ENCODE measurements around the gene CYP17A1. TPM values are rescaled to one million over a fixed set of nuclear protein-coding genes. Genes with fewer than 3 reads are reported as not detected.
A peak's percentile ranks its signal among the peaks of the same experiment; 100 is the strongest.

CYP17A1 gene
- total RNA-seq, 2 donors from 2014 or later: 7.7 TPM; not detected in 1

DNA sequence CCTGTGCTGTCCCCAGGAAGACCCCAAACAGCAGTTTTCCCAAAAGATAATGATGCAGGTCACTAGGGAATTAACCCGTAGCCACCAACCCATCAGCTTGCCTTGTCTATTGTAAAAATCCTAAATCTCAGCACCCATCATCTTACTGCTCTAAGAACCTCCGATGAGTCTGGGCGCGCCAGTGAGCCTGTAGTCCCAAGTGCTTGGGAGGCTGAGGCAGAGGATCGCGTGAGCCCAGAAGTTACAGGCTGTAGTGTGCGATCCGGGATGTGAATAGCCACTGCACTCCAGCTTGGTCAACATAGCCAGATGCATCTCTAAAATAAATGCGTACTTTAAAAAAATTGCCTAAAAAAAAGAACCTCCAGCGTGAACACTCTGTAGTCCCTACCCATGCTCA is 33.0 kb upstream of the CYP17A1 start:
- H3K9ac ChIP-seq (ENCODE audit: low read depth in 2 of 2, low read length in 2 of 2): no peak overlapping the region
- H3K27me3 ChIP-seq: no peaks in the 10 kb centered on the region
- no peaks in the 10 kb centered on the region for H3K9me3 ChIP-seq
- no peaks in the 10 kb centered on the region for H3K36me3 ChIP-seq
- H3K4me1 ChIP-seq: peaks cover 4% of the 10 kb centered on the region
- DNase-seq: no peak
- no peak overlapping the region for H3K4me3 ChIP-seq
- intact Hi-C loops (cut with DNase I): no loop called here
- TF ChIP-seq, protein P1, sequence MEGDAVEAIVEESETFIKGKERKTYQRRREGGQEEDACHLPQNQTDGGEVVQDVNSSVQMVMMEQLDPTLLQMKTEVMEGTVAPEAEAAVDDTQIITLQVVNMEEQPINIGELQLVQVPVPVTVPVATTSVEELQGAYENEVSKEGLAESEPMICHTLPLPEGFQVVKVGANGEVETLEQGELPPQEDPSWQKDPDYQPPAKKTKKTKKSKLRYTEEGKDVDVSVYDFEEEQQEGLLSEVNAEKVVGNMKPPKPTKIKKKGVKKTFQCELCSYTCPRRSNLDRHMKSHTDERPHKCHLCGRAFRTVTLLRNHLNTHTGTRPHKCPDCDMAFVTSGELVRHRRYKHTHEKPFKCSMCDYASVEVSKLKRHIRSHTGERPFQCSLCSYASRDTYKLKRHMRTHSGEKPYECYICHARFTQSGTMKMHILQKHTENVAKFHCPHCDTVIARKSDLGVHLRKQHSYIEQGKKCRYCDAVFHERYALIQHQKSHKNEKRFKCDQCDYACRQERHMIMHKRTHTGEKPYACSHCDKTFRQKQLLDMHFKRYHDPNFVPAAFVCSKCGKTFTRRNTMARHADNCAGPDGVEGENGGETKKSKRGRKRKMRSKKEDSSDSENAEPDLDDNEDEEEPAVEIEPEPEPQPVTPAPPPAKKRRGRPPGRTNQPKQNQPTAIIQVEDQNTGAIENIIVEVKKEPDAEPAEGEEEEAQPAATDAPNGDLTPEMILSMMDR (IDR thresholded peaks at IDR 0.05): no peak
- no peak overlapping the region for H3K27ac ChIP-seq

DNA sequence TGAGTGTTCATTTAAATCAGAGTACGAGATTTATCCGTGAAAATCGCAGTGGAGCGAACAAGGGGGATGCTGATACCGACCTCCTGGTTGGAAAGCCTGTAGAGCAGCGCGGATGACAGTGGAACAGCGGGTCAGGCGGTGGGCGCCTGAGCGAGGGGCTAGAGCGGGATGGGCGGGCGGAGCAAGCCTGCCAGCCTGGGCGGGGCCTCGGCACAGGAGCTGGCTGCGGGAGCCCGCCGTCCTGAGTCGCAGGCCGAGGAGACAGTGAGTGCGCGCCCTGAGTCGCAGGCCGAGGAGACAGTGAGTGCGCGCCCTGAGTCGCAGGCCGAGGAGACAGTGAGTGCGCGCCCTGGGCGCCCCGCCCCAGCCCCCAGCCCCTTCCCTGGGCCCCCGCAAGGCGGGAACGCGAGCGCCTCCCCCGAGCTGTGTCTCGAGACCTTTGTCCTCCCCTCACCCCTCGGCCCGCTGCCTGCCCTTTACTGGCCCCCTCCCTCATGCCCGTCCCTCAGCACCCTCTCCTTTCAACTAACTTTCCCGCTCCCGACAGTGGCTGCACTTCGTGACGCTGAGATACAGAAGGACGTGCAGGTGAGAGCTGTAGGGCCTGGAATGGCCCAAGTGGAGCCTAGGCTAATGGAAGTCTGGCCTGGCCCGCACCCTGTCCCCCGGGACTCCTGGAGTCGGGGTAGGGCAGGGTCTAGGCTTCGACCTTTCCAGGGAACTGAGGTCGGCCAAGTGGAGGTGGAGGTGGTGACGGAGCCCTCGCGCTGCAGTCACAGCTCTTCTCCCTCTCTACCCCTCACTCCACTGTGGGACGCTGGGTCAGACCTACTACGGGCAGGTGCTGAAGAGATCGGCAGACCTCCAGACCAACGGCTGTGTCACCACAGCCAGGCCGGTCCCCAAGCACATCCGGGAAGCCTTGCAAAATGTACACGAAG is 32.3 kb upstream of the CYP17A1 start, which contains the start of gene AS3MT:
AS3MT (plus strand) TSS at position 213 of the 941 bp plus-strand sequence; CDS start at position 336, 123 bp downstream.
- Histone ChIP-seq H3K36me3 (no peaks in the 10 kb centered on the region), H3K27me3 (no peaks in the 10 kb centered on the region), H3K9ac (ENCODE audit: low read depth in 2 of 2, low read length in 2 of 2) (peak within 1 kb of the TSS in 1 of 2 donors; percentile 34), H3K9me3 (no peaks in the 10 kb centered on the region), H3K4me1 (peaks cover 4% of the 10 kb centered on the region), H3K4me3 (peak within 1 kb of the TSS; percentile 39), H3K27ac (no peak within 1 kb of the TSS)
- intact Hi-C loops (cut with DNase I): no loop called here
- TF ChIP-seq, protein P1 (IDR thresholded peaks at IDR 0.05): no peak
- DNase-seq: peak; percentile 27

DNA sequence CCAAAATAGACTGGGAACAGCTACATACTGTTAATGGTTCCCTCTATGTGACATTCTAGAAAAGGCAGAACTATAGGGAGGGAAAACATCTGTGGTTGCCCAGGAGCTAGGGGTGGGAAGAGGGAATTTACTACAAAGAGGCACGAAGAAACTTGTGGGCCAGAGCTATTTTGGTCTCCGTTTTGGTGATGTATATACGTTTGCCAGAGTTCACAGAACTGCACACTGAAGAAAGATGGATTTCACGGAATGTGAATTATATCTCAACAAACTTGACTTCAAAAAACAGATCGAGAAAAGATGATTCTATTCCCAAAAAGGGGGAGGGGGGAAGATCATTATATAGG is 31.7 kb upstream of the CYP17A1 start:
- Histone ChIP-seq H3K36me3 (no peaks in the 10 kb centered on the region), H3K9ac (ENCODE audit: low read depth in 2 of 2, low read length in 2 of 2) (peak overlapping the region in 1 of 2 donors; percentile 14), H3K27me3 (no peaks in the 10 kb centered on the region), H3K27ac (no peak overlapping the region), H3K9me3 (no peaks in the 10 kb centered on the region), H3K4me1 (peaks cover 4% of the 10 kb centered on the region), H3K4me3 (peak overlapping the region; percentile 39)
- TF ChIP-seq, protein P1 (IDR thresholded peaks at IDR 0.05): no peak
- intact Hi-C loops (cut with DNase I): no loop called here
- no peak for DNase-seq

DNA sequence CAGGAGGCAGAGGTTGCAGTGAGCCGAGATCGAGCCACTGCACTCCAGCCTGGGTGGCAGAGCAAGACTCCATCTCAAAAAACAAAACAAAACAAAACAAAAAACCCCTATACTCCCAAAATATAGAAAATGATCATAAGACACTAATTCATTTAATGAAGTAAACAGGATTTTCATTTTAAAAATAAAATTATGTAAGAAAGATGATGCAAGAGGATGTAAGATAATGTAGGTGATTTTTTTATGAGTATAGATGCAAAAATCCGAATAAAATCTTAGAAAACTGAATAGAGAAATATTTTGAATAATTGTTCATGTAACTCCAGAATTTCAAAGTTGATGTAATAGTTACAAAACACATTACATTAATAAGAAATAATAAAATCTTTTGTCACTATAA is 28.4 kb upstream of the CYP17A1 start:
- no peak overlapping the region for H3K4me3 ChIP-seq
- H3K4me1 ChIP-seq: peaks cover 4% of the 10 kb centered on the region
- H3K9ac ChIP-seq (ENCODE audit: low read depth in 2 of 2, low read length in 2 of 2): no peak overlapping the region
- no peaks in the 10 kb centered on the region for H3K27me3 ChIP-seq
- intact Hi-C loops (cut with DNase I): no loop called here
- no peak overlapping the region for H3K27ac ChIP-seq
- no peaks in the 10 kb centered on the region for H3K9me3 ChIP-seq
- no peak for DNase-seq
- H3K36me3 ChIP-seq: no peaks in the 10 kb centered on the region
- TF ChIP-seq, protein P1 (IDR thresholded peaks at IDR 0.05): no peak

DNA sequence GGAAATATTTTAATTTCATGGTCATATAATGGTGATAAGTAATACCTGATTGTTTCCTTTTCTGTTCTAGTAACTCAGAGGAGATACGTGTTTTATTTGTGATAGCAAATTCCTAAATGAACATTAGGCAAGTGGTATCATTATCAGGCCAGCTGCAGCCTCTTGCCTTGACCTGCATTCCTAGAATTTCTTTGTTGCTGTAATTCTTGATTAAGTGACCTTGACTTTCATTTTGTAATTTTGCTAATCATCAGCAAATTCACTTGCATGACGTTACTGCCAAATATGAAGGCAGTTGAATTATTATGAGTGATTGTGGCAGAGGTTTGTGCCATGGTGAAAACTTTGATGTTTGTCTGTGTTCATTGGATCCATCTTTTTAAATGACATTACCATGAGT is 26.4 kb upstream of the CYP17A1 start:
- TF ChIP-seq, protein P1 (IDR thresholded peaks at IDR 0.05): no peak
- H3K9ac ChIP-seq (ENCODE audit: low read depth in 2 of 2, low read length in 2 of 2): no peak overlapping the region

More for the DNA sequence above, 26.4 kb upstream of the CYP17A1 start:
- DNase-seq: no peak
- Histone ChIP-seq H3K9me3 (no peaks in the 10 kb centered on the region), H3K4me3 (no peak overlapping the region), H3K36me3 (no peaks in the 10 kb centered on the region), H3K27me3 (no peaks in the 10 kb centered on the region), H3K4me1 (no peaks in the 10 kb centered on the region), H3K27ac (no peak overlapping the region)
- intact Hi-C loops (cut with DNase I): no loop called here

Data from colonic mucosa (tissue), 4 donors.